Suprapubic skin (tissue), 4 donors: ENCODE data around the gene ADAMTS19. TPM values are rescaled to one million over a fixed set of nuclear protein-coding genes. Genes with fewer than 3 reads are reported as not detected.

Source experiments
- DNase-seq, 2 donors: peaks; one replicate each; pipeline ENCODE4 v3.0.0-alpha.2; 2019; ENCODE audit warnings: low spot score in 2 of 2
- H3K27ac ChIP-seq: fragments of 200-600 bp; sonication (generic); one replicate; pipeline ENCODE4 v1.5.1; 2019
- H3K27me3 ChIP-seq: fragments of 200-600 bp; sonication (generic); one replicate; pipeline ENCODE4 v1.5.1; 2019
- H3K36me3 ChIP-seq: fragments of 200-600 bp; sonication (generic); one replicate; pipeline ENCODE4 v1.5.1; 2019
- H3K4me1 ChIP-seq: fragments of 200-600 bp; sonication (generic); one replicate; pipeline ENCODE4 v1.5.1; 2019
- H3K4me3 ChIP-seq: fragments of 200-600 bp; sonication (generic); one replicate; pipeline ENCODE4 v1.5.1; 2019; ENCODE audit warnings: mild to moderate bottlenecking
- H3K9me3 ChIP-seq: fragments of 200-600 bp; sonication (generic); one replicate; pipeline ENCODE4 v1.5.1; 2019
- CTCF ChIP-seq, 2 donors: fragments of 200-600 bp in 1 of 2; fragments of 450-650 bp in 1 of 2; sonication (generic) in 1 of 2; IDR thresholded peaks; one replicate each; pipeline ENCODE4 v1.5.1; 2016 to 2019; ENCODE audit warnings: antibody characterized with exemption in 2 of 2, mild to moderate bottlenecking in 1 of 2, moderate library complexity in 1 of 2
- EP300 ChIP-seq: sonication (generic); formaldehyde crosslinking; IDR thresholded peaks from one replicate; pipeline ENCODE4 v1.6.1; 2017; ENCODE audit warnings: antibody characterized with exemption
- POLR2A ChIP-seq, 2 donors: fragments of 450-650 bp; IDR thresholded peaks; one replicate each; pipeline ENCODE4 v1.6.1; 2017; ENCODE audit warnings: antibody characterized with exemption in 2 of 2, mild to moderate bottlenecking in 2 of 2, moderate library complexity in 2 of 2
- POLR2AphosphoS5 ChIP-seq, 3 donors: sonication (generic); formaldehyde crosslinking; IDR thresholded peaks; one replicate each; pipeline ENCODE4 v1.6.1; 2017; ENCODE audit warnings: antibody characterized with exemption in 3 of 3
- WGBS: methylation state at CpG from one replicate; pipeline ENCODE4 v1.1.5; 2018; 5-methylcytosine and 5-hydroxymethylcytosine counted together
- total RNA-seq, 4 donors: library from RNA; depleted of rRNA; stranded (reverse); fragments of >200 nt; gene quantifications; one replicate each; pipeline ENCODE4 v1.1.0, GENCODE V29; 2016

Gene ADAMTS19
- total RNA-seq, 4 donors from 2014 or later, result not detected

- no peak for TF ChIP-seq EP300
- TF ChIP-seq CTCF (IDR thresholded peaks at IDR 0.05), result no peak
- DNase-seq, result no peak
- Histone ChIP-seq H3K4me1 (no peaks in the 10 kb centered on the region), H3K4me3 (no peak overlapping the region), H3K27ac (no peak overlapping the region), H3K27me3 (no peaks in the 10 kb centered on the region), H3K36me3 (no peaks in the 10 kb centered on the region), H3K9me3 (no peaks in the 10 kb centered on the region)
These were observed 39.2 kb downstream of the ADAMTS19 start for GRCh38 chr5:129499208-129499852.

- no peak overlapping the region for H3K27ac ChIP-seq
- TF ChIP-seq EP300 (no peak), POLR2A (IDR thresholded peaks at IDR 0.05) (no peak)
- H3K4me1 ChIP-seq, result no peaks in the 10 kb centered on the region
- no peaks in the 10 kb centered on the region for H3K36me3 ChIP-seq
- no peak for DNase-seq
- H3K9me3 ChIP-seq, result no peaks in the 10 kb centered on the region
- H3K27me3 ChIP-seq, result no peaks in the 10 kb centered on the region
- no peak overlapping the region for H3K4me3 ChIP-seq
- 85% methylated on average over 3 of the region's 3 CpGs for WGBS
These were observed 40.0 kb downstream of the ADAMTS19 start for GRCh38 chr5:129500101-129500500.

GRCh38 chr5:129506086-129506485, 46.0 kb downstream of the ADAMTS19 start:
- no peak for TF ChIP-seq CTCF (IDR thresholded peaks at IDR 0.05)
- no peak for TF ChIP-seq POLR2A (IDR thresholded peaks at IDR 0.05)
- no peak for TF ChIP-seq EP300
- TF ChIP-seq POLR2AphosphoS5 (IDR thresholded peaks at IDR 0.05), result no peak
- DNase-seq, result no peak
- 71% methylated on average over 1 of the region's 1 CpG for WGBS
- Histone ChIP-seq H3K36me3 (no peaks in the 10 kb centered on the region), H3K27ac (no peak overlapping the region), H3K27me3 (no peaks in the 10 kb centered on the region), H3K4me1 (no peaks in the 10 kb centered on the region), H3K9me3 (no peaks in the 10 kb centered on the region), H3K4me3 (no peak overlapping the region)

- no peak for DNase-seq
- H3K27ac ChIP-seq, result no peak overlapping the region
- no peaks in the 10 kb centered on the region for H3K9me3 ChIP-seq
- H3K4me1 ChIP-seq, result no peaks in the 10 kb centered on the region
- TF ChIP-seq POLR2AphosphoS5 (IDR thresholded peaks at IDR 0.05) (no peak), EP300 (no peak), POLR2A (IDR thresholded peaks at IDR 0.05) (no peak), CTCF (IDR thresholded peaks at IDR 0.05) (no peak)
- no peaks in the 10 kb centered on the region for H3K27me3 ChIP-seq
- H3K36me3 ChIP-seq, result no peaks in the 10 kb centered on the region
- no peak overlapping the region for H3K4me3 ChIP-seq
These were observed 46.9 kb downstream of the ADAMTS19 start for GRCh38 chr5:129506950-129507349.

- no peaks in the 10 kb centered on the region for H3K27me3 ChIP-seq
- no peaks in the 10 kb centered on the region for H3K9me3 ChIP-seq
- H3K4me3 ChIP-seq, result no peak overlapping the region
- H3K27ac ChIP-seq, result no peak overlapping the region
- DNase-seq, result no peak
- H3K36me3 ChIP-seq, result no peaks in the 10 kb centered on the region
- WGBS, result 82% methylated on average over 6 of the region's 6 CpGs
- TF ChIP-seq POLR2AphosphoS5 (IDR thresholded peaks at IDR 0.05) (no peak), CTCF (IDR thresholded peaks at IDR 0.05) (no peak), POLR2A (IDR thresholded peaks at IDR 0.05) (no peak), EP300 (no peak)
- no peaks in the 10 kb centered on the region for H3K4me1 ChIP-seq
These were observed 47.4 kb downstream of the ADAMTS19 start for GRCh38 chr5:129507527-129507926.

- H3K4me1 ChIP-seq, result no peaks in the 10 kb centered on the region
- H3K36me3 ChIP-seq, result no peaks in the 10 kb centered on the region
- H3K27me3 ChIP-seq, result no peaks in the 10 kb centered on the region
- H3K27ac ChIP-seq, result no peak overlapping the region
- no peak overlapping the region for H3K4me3 ChIP-seq
- H3K9me3 ChIP-seq, result no peaks in the 10 kb centered on the region
- DNase-seq, result no peak
- no peak for TF ChIP-seq CTCF (IDR thresholded peaks at IDR 0.05)
- TF ChIP-seq EP300, result no peak
- TF ChIP-seq POLR2AphosphoS5 (IDR thresholded peaks at IDR 0.05), result no peak
- no peak for TF ChIP-seq POLR2A (IDR thresholded peaks at IDR 0.05)
- WGBS, result 63% methylated on average over 2 of the region's 2 CpGs
These were observed 48.5 kb downstream of the ADAMTS19 start for GRCh38 chr5:129508606-129509005.
